ENCODE measurements around the gene PDE9A.

The PDE9A gene

GRCh38 chr21:42684109-42684916 is 30.9 kb downstream of the PDE9A start:
- TF ChIP-seq TAF1 (IDR thresholded peaks at IDR 0.05; ENCODE audit: low read depth) (no peak), NFIC (IDR thresholded peaks at IDR 0.05) (peak; percentile 30; the same call in 1 of the 2 replicates)

GRCh38 chr21:42685036-42685435 is 31.6 kb downstream of the PDE9A start:
- TF ChIP-seq CEBPB (IDR thresholded peaks at IDR 0.05) (no peak), EP300 (IDR thresholded peaks at IDR 0.05; ENCODE audit: borderline replicate concordance) (no peak), TAF1 (IDR thresholded peaks at IDR 0.05; ENCODE audit: low read depth) (no peak), MAX (IDR thresholded peaks at IDR 0.05) (no peak), RAD21 (IDR thresholded peaks at IDR 0.05; ENCODE audit: low read depth) (no peak), TCF12 (IDR thresholded peaks at IDR 0.05; ENCODE audit: low read depth) (no peak), CREB1 (IDR thresholded peaks at IDR 0.05; ENCODE audit: low read depth) (no peak), YY1 (IDR thresholded peaks at IDR 0.05; ENCODE audit: low read depth) (no peak), ZBTB7A (IDR thresholded peaks at IDR 0.05; ENCODE audit: low read depth) (no peak), REST (IDR thresholded peaks at IDR 0.05; ENCODE audit: low read depth) (no peak), NFIC (IDR thresholded peaks at IDR 0.05) (no peak), TEAD4 (IDR thresholded peaks at IDR 0.05) (no peak), USF1 (IDR thresholded peaks at IDR 0.05) (no peak), EGR1 (IDR thresholded peaks at IDR 0.05) (no peak), FOXM1 (IDR thresholded peaks at IDR 0.05; ENCODE audit: borderline replicate concordance, low read depth) (no peak)

GRCh38 chr21:42685954-42686500 is 32.6 kb downstream of the PDE9A start:
- TF ChIP-seq RAD21 (IDR thresholded peaks at IDR 0.05; ENCODE audit: low read depth) (no peak), EGR1 (IDR thresholded peaks at IDR 0.05) (no peak), CEBPB (IDR thresholded peaks at IDR 0.05) (no peak), ZBTB7A (IDR thresholded peaks at IDR 0.05; ENCODE audit: low read depth) (no peak), TEAD4 (IDR thresholded peaks at IDR 0.05) (no peak), MAX (IDR thresholded peaks at IDR 0.05) (no peak), CREB1 (IDR thresholded peaks at IDR 0.05; ENCODE audit: low read depth) (no peak), TAF1 (IDR thresholded peaks at IDR 0.05; ENCODE audit: low read depth) (no peak), NFIC (IDR thresholded peaks at IDR 0.05) (no peak), YY1 (IDR thresholded peaks at IDR 0.05; ENCODE audit: low read depth) (no peak)

- TF ChIP-seq MAX (IDR thresholded peaks at IDR 0.05), result no peak
- TF ChIP-seq TEAD4 (IDR thresholded peaks at IDR 0.05), result no peak
- no peak for TF ChIP-seq REST (IDR thresholded peaks at IDR 0.05; ENCODE audit: low read depth)
- TF ChIP-seq USF1 (IDR thresholded peaks at IDR 0.05), result no peak
- TF ChIP-seq TCF12 (IDR thresholded peaks at IDR 0.05; ENCODE audit: low read depth), result no peak
- TF ChIP-seq ZBTB7A (IDR thresholded peaks at IDR 0.05; ENCODE audit: low read depth), result no peak
- TF ChIP-seq FOXM1 (IDR thresholded peaks at IDR 0.05; ENCODE audit: borderline replicate concordance, low read depth), result no peak
- TF ChIP-seq CEBPB (IDR thresholded peaks at IDR 0.05), result no peak
- TF ChIP-seq EGR1 (IDR thresholded peaks at IDR 0.05), result no peak
- TF ChIP-seq RAD21 (IDR thresholded peaks at IDR 0.05; ENCODE audit: low read depth), result no peak
- no peak for TF ChIP-seq NFIC (IDR thresholded peaks at IDR 0.05)
- TF ChIP-seq EP300 (IDR thresholded peaks at IDR 0.05; ENCODE audit: borderline replicate concordance), result no peak
- TF ChIP-seq TAF1 (IDR thresholded peaks at IDR 0.05; ENCODE audit: low read depth), result no peak
- no peak for TF ChIP-seq YY1 (IDR thresholded peaks at IDR 0.05; ENCODE audit: low read depth)
- no peak for TF ChIP-seq CREB1 (IDR thresholded peaks at IDR 0.05; ENCODE audit: low read depth)
Observed at GRCh38 chr21:42687796-42688195, 34.4 kb downstream of the PDE9A start.

- TF ChIP-seq NFIC (IDR thresholded peaks at IDR 0.05), result no peak
- TF ChIP-seq ZBTB7A (IDR thresholded peaks at IDR 0.05; ENCODE audit: low read depth), result no peak
- no peak for TF ChIP-seq FOXM1 (IDR thresholded peaks at IDR 0.05; ENCODE audit: borderline replicate concordance, low read depth)
- TF ChIP-seq CREB1 (IDR thresholded peaks at IDR 0.05; ENCODE audit: low read depth), result no peak
- TF ChIP-seq MAX (IDR thresholded peaks at IDR 0.05), result no peak
- no peak for TF ChIP-seq CEBPB (IDR thresholded peaks at IDR 0.05)
- no peak for TF ChIP-seq USF1 (IDR thresholded peaks at IDR 0.05)
- no peak for TF ChIP-seq EP300 (IDR thresholded peaks at IDR 0.05; ENCODE audit: borderline replicate concordance)
- no peak for TF ChIP-seq REST (IDR thresholded peaks at IDR 0.05; ENCODE audit: low read depth)
Observed at GRCh38 chr21:42688226-42688840, 34.9 kb downstream of the PDE9A start.

Data from Ishikawa (cell line).